Motor neuron (in vitro differentiated cells): ENCODE results near the gene POLD1. TPM values are rescaled to one million over a fixed set of nuclear protein-coding genes. Genes with fewer than 3 reads are reported as not detected.
"Not testable (repeated sequence)": the region's sequence is repeated elsewhere in the genome, so short reads cannot be mapped to it uniquely, and the experiment has no call there.

ENCODE experiments used
- ATAC-seq, 8 experiments: fragments of 200-7000 bp; cut with Tn5 transposase; replicated peaks in 6 of 8; 2 replicates each; pipeline ENCODE4 v1.8.0; 2021; ENCODE audit warnings: mild to moderate bottlenecking in 8 of 8, moderate library complexity in 8 of 8
- H3K27ac ChIP-seq, 2 donors: fragments of 250-450 bp; sonication (Bioruptor Pico); 2 replicates each; pipeline ENCODE4 v1.9.0; 2021; ENCODE audit warnings: antibody characterized with exemption in 2 of 2, mild to moderate bottlenecking in 2 of 2, moderate library complexity in 1 of 2
- H3K4me1 ChIP-seq, 2 donors: fragments of 250-450 bp; sonication (Bioruptor Pico); replicated peaks in 1 of 2; 2 replicates each; pipeline ENCODE4 v1.6.1; 2021; ENCODE audit warnings: antibody characterized with exemption in 2 of 2, mild to moderate bottlenecking in 2 of 2, moderate library complexity in 1 of 2
- H3K4me3 ChIP-seq, 5 donors: fragments of 250-450 bp; sonication (Bioruptor Pico); 2 replicates each; pipeline ENCODE4 v1.9.0; 2021; ENCODE audit warnings: antibody characterized with exemption in 5 of 5, mild to moderate bottlenecking in 5 of 5, moderate library complexity in 4 of 5
- WGBS, 10 experiments: fragments of 450-650 bp; shearing (Covaris generic); methylation state at CpG; one replicate each; pipeline ENCODE4 v1.0.0; 2022; 5-methylcytosine and 5-hydroxymethylcytosine counted together
- in situ Hi-C, 9 experiments: fragments of 400-800 bp; cut with MboI; loops; one replicate each; pipeline ENCODE4 v1.15.0; 2021; ENCODE audit warnings: low sequenced_read_pairs in 9 of 9, low pct_unique_long_range_greater_than_20kb in 2 of 9; ENCODE audit not compliant: unreplicated experiment in 9 of 9
- total RNA-seq, 8 experiments: library from RNA; unstranded; fragments of 300-600 nt; gene quantifications; 2 replicates each; pipeline versions ENCODE4 v1.2.3 to v1.2.4, GENCODE V29; 2022

POLD1 gene
- total RNA-seq, 8 experiments from 2014 or later: 6.2 to 56.0 (median 12.7) TPM

GRCh38 chr19:50387176-50387867 is 3.2 kb downstream of the POLD1 start:
- no peak overlapping the region for H3K4me3 ChIP-seq
- no peak for ATAC-seq
- H3K4me1 ChIP-seq: peaks cover 8% of the 10 kb centered on the region in 2 donors
- in situ Hi-C loops: no loop called here
- no peak overlapping the region for H3K27ac ChIP-seq
- 80 to 97% (median 90%) methylated on average over 3 to 10 of the region's 21 CpGs; no CpG with 5 or more reads in 2 of the 10 experiments for WGBS, 10 experiments

- in situ Hi-C loops: no loop called here
- Histone ChIP-seq H3K4me3 (no peak overlapping the region), H3K27ac (no peak overlapping the region), H3K4me1 (peaks cover 8% of the 10 kb centered on the region in 2 donors)
- no peak for ATAC-seq
- 93 to 100% (median 100%) methylated on average over 1 to 5 of the region's 8 CpGs; no CpG with 5 or more reads in 5 of the 10 experiments for WGBS, 10 experiments
These were observed 3.7 kb downstream of the POLD1 start for GRCh38 chr19:50387868-50388245.

- H3K4me1 ChIP-seq, in situ Hi-C loops, ATAC-seq, H3K27ac ChIP-seq, H3K4me3 ChIP-seq: not testable (repeated sequence)
- WGBS, 10 experiments: 80 to 100% (median 96%) methylated on average over 1 to 3 of the region's 3 CpGs; no CpG with 5 or more reads in 5 of the 10 experiments
These were observed 6.1 kb downstream of the POLD1 start for GRCh38 chr19:50390295-50390694.

- H3K4me3 ChIP-seq, H3K27ac ChIP-seq, in situ Hi-C loops, H3K4me1 ChIP-seq, ATAC-seq: not testable (repeated sequence)
- 100% methylated on average over 5 of the region's 23 CpGs; no CpG with 5 or more reads in 9 of the 10 experiments for WGBS, 10 experiments
These were observed 6.8 kb downstream of the POLD1 start for GRCh38 chr19:50390952-50391351.

- no peak for ATAC-seq
- 86 to 100% (median 100%) methylated on average over 1 to 5 of the region's 5 CpGs for WGBS, 10 experiments
- H3K4me3 ChIP-seq: no peak overlapping the region
- H3K27ac ChIP-seq: no peak overlapping the region
- H3K4me1 ChIP-seq: no peaks in the 10 kb centered on the region
- in situ Hi-C loops: no loop called here
These were observed 8.6 kb downstream of the POLD1 start for GRCh38 chr19:50392759-50393158.

GRCh38 chr19:50393589-50393988 is 9.4 kb downstream of the POLD1 start:
- Histone ChIP-seq H3K4me3 (no peak overlapping the region), H3K27ac (peak overlapping the region in 1 of 2 donors; percentile 22), H3K4me1 (no peaks in the 10 kb centered on the region)
- in situ Hi-C loops: no loop called here
- 70 to 100% (median 96%) methylated on average over 1 to 3 of the region's 4 CpGs; no CpG with 5 or more reads in 2 of the 10 experiments for WGBS, 10 experiments
- peak in 3 of 8 experiments; percentile 17 to 80 (median 69) for ATAC-seq

GRCh38 chr19:50394017-50394416 is 9.9 kb downstream of the POLD1 start:
- 95 to 100% (median 96%) methylated on average over 3 to 7 of the region's 9 CpGs; no CpG with 5 or more reads in 7 of the 10 experiments for WGBS, 10 experiments
- H3K4me3 ChIP-seq: no peak overlapping the region
- H3K4me1 ChIP-seq: no peaks in the 10 kb centered on the region
- ATAC-seq: peak in 1 of 8 experiments; percentile 13
- H3K27ac ChIP-seq: peak overlapping the region in 1 of 2 donors; percentile 22
- in situ Hi-C loops: no loop called here

- H3K4me1 ChIP-seq: no peaks in the 10 kb centered on the region
- in situ Hi-C loops: no loop called here
- H3K4me3 ChIP-seq: no peak overlapping the region
- 76 to 100% (median 94%) methylated on average over 2 to 7 of the region's 13 CpGs; no CpG with 5 or more reads in 5 of the 10 experiments for WGBS, 10 experiments
- no peak for ATAC-seq
- H3K27ac ChIP-seq: no peak overlapping the region
These were observed 14.7 kb downstream of the POLD1 start for GRCh38 chr19:50398675-50399367.

GRCh38 chr19:50399368-50399745 is 15.2 kb downstream of the POLD1 start:
- Histone ChIP-seq H3K27ac (no peak overlapping the region), H3K4me3 (no peak overlapping the region), H3K4me1 (no peaks in the 10 kb centered on the region)
- WGBS, 10 experiments: 90 to 100% (median 98%) methylated on average over 2 to 4 of the region's 10 CpGs; no CpG with 5 or more reads in 6 of the 10 experiments
- ATAC-seq: no peak
- in situ Hi-C loops: no loop called here

- Histone ChIP-seq H3K27ac (no peak overlapping the region), H3K4me1 (no peaks in the 10 kb centered on the region), H3K4me3 (no peak overlapping the region)
- ATAC-seq: peak in 1 of 8 experiments; percentile 15
- 80 to 100% methylated on average over 1 of the region's 48 CpGs; no CpG with 5 or more reads in 8 of the 10 experiments for WGBS, 10 experiments
- in situ Hi-C loops: no loop called here
These were observed 17.7 kb downstream of the POLD1 start for GRCh38 chr19:50401605-50402450.

- H3K27ac ChIP-seq: no peak overlapping the region
- no peak overlapping the region for H3K4me3 ChIP-seq
- in situ Hi-C loops: no loop called here
- peak in 1 of 8 experiments; percentile 6 for ATAC-seq
- no peaks in the 10 kb centered on the region for H3K4me1 ChIP-seq
- WGBS, 10 experiments: 93 to 100% (median 98%) methylated on average over 3 to 12 of the region's 41 CpGs; no CpG with 5 or more reads in 6 of the 10 experiments
These were observed 18.6 kb downstream of the POLD1 start for GRCh38 chr19:50402544-50403301.

GRCh38 chr19:50406156-50406820 is 22.1 kb downstream of the POLD1 start:
- WGBS, 10 experiments: 100% methylated on average over 1 to 3 of the region's 22 CpGs; no CpG with 5 or more reads in 7 of the 10 experiments
- ATAC-seq: no peak

More at GRCh38 chr19:50406156-50406820, 22.1 kb downstream of the POLD1 start:
- Histone ChIP-seq H3K4me3 (no peak overlapping the region), H3K4me1 (no peaks in the 10 kb centered on the region), H3K27ac (no peak overlapping the region)
- in situ Hi-C loops: no loop called here
